GM12872 (cell line): ENCODE measurements around the gene KLHL24.

Experiments
- TF ChIP-seq, protein P1 (sequence below): IDR thresholded peaks from 3 replicates; pipeline ENCODE4 v1.5.1; 2011; ENCODE audit warnings: low read depth, mild to moderate bottlenecking, low read length, moderate library complexity; ENCODE audit not compliant: insufficient read depth

The KLHL24 gene

DNA sequence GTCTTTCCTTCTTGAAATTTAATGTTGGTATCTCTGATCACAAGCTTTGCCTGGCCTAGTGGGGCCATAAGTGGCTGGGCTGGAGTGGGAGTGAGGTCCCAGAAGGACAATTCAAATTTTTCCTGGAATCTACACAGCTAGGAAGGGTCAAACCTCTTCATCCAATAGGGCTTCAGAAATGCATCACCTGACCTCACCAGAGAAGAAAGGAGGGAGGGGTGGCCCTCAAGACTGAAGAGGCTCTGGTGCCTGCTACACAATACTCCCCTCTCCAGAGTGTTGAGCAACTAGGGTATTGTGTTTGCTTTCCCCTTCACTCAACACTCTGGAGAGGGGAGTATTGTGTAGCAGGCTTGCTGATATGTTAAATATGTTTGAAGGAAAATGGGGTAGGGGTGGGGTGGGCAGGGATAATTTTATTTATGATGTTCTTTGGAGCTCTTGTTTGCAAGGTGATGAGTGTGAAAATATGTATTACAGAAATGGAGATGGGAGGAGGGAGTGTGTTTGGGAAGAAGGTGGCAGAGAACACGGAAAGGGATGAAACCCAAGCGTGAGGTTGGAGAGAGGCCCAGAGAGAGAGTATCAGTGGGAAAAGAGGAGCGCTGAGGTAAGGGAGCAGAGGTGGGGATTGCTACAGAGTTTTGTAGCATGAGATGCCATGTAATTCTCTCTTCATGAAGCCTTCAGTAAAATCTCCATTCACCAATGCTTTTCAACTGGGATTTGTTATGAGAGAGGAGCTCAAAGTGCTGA lies 5.7 kb upstream of the KLHL24 start:
- TF ChIP-seq, protein P1, sequence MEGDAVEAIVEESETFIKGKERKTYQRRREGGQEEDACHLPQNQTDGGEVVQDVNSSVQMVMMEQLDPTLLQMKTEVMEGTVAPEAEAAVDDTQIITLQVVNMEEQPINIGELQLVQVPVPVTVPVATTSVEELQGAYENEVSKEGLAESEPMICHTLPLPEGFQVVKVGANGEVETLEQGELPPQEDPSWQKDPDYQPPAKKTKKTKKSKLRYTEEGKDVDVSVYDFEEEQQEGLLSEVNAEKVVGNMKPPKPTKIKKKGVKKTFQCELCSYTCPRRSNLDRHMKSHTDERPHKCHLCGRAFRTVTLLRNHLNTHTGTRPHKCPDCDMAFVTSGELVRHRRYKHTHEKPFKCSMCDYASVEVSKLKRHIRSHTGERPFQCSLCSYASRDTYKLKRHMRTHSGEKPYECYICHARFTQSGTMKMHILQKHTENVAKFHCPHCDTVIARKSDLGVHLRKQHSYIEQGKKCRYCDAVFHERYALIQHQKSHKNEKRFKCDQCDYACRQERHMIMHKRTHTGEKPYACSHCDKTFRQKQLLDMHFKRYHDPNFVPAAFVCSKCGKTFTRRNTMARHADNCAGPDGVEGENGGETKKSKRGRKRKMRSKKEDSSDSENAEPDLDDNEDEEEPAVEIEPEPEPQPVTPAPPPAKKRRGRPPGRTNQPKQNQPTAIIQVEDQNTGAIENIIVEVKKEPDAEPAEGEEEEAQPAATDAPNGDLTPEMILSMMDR: no peak

DNA sequence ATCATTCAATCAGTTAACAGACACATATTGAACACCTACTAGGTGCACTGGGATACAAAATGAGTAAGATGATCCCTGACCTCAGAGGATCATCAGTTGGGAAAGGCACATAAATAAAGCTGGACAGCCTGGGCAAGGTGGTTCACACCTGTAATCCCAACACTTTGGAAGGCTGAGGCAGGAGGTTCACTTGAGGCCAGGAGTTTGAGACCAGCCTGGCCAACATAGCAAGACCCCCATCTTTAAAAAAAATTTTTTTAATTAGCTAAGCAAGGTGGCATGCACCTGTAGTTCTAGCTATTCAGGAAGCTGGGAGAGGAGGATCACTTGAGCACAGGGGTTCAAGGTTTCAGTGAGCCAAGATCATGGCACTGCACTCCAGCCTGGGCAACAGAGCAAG lies 3.7 kb upstream of the KLHL24 start:
- TF ChIP-seq, protein P1: no peak

DNA sequence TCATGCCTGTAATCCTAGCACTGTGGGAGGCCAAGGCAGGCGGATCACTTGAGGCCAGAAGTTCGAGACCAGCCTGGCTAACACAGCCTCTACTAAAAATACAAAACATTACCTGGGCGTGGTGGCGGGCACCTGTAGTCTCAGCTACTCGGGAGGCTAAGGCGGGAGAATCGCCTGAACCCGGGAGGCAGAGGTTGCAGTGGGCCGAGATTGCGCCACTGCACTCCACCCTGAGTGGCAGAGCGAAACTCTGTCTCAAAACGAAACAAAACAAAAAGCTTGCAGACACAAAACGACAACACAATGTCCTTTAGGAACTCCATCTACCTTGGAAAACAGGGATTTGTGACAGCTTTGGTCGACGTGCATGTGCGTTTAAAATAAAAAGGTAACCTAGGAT lies 716 bp upstream of the KLHL24 start:
- TF ChIP-seq, protein P1: no peak

DNA sequence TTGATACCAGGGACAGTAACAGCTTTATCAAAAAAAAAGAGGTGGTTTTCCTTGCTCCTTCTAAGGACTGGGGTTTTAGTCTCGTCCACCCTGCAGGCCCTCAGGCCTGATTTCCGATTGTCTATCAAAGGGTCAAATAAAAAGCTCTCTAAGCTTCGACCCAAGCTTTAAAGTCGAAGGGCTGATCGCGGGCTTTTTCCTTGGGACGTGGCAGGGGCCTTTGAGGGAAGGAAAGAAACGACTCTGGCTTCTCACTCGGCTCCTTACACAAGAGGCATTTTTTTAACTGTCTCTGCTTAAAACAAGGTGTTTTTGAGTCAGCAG lies 354 bp upstream of the KLHL24 start:
- TF ChIP-seq, protein P1: no peak

DNA sequence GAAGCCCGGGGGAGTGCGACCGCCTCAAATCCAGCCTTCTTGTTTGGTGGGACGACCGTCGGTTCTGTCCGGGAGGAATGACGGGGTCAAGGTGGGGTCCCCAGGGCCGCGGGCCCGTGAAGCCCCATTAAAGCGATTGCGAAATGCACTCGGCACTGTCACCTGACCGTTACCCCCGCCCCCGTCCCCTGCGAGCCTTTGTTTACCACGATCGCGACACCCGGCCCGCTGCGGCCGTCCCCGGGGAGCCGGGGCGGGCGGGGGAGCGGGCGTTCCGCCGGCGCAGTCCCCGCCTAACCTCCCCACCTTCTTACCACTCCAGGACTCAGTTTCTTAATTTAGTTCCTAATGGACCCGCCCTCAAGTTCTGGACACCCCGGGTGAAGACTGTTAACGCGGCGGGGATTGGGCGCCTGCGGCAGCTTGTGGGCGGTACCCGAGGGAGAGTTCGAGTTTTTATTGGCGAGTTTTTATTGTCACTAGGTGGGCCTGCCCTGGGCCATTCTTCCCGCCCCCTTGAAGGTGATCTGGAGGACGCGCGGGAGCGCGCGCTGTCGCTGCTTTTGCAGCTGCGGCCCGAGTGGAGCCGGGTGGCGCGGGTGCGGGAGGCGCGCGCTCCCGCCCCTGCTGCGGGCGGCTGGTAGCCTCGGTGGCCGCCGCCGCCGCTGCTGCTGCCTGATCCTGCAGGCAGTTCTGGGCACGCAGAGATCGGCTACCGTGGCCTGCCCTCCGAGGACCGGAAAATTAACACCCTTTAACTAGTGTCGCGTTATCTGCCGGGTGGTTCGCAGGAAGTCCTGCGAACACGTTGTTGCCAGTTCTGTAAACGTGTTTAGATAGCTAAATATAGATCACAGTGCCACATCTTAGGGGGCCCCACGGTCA lies 1.0 kb downstream of the KLHL24 start:
- TF ChIP-seq, protein P1: no peak

DNA sequence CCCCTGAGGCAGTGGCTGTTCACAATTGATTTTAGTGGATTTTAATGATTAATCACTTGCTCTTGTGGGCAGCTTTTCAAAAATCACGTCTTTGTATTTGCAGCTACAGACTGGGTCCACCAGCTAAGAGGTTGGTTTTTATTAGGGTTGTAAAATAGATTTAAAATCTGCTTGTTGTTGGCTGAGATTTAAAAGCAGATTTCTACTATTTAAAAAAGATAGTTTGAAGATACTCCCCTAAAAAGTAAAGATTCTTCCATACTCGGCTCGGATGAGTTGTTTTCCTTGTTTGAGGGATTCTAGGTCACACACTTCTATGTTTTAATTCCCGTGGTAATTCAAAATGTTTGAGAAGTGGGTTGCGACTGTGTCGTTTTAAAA lies 1.7 kb downstream of the KLHL24 start:
- TF ChIP-seq, protein P1: no peak

DNA sequence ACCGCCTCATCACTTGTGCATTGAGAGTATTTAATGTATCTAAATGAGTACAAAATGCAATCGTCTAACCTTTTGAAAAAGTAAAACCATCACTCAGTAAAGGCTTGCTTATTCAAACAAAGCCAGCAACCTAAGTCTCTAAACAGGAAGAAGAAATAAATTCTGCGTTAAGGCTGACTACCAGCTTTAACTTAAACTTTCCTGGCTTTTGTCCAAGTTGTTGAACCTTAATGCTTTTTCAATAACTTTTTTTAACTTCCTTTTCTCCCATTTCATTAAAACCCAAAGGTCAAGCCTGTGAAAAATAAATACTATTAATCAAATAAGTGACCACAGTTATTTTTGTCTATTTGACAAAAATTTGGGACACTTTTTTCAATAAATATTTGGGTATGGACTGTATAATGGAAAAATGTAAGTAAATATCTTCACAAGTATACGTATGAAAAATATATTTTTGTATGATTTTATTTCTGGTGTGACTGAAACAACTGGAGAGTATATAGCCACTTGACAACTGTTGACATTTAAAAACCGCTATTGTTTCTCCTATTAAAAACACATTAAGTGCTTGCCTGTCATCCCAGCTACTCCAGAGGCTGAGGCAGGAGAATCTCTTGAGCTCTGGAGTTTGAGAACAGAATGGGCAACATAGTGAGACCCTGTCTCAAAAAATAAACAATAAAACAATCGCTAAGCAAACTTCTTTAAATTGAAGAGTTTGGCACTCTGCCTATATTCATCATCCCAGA lies 2.9 kb downstream of the KLHL24 start:
- TF ChIP-seq, protein P1: no peak
